Hematopoietic multipotent progenitor cell treated with erythropoietin and hydrocortisone succinate and interleukin-3 and kit ligand, for 6 days (in vitro differentiated cells): ENCODE results near the gene MAPK10.
"Not testable (repeated sequence)": the region's sequence is repeated elsewhere in the genome, so short reads cannot be mapped to it uniquely, and the experiment has no call there.

Source experiments
- DNase-seq: peaks from one replicate; pipeline ENCODE4 v3.0.0-alpha.2; 2015

The MAPK10 gene

GRCh38 chr4:86031927-86032326, 327.9 kb downstream of the MAPK10 start:
- no peak for DNase-seq

- no peak for DNase-seq
These were observed 333.1 kb downstream of the MAPK10 start for GRCh38 chr4:86026720-86027119.

- DNase-seq, result not testable (repeated sequence)
These were observed 338.2 kb downstream of the MAPK10 start for GRCh38 chr4:86021671-86022070.

GRCh38 chr4:86019906-86020305, 339.9 kb downstream of the MAPK10 start:
- DNase-seq, result no peak

GRCh38 chr4:86019362-86019761, 340.5 kb downstream of the MAPK10 start:
- DNase-seq, result no peak

- DNase-seq, result no peak
These were observed 344.2 kb downstream of the MAPK10 start for GRCh38 chr4:86015412-86016350.

- DNase-seq, result no peak
These were observed 345.3 kb downstream of the MAPK10 start for GRCh38 chr4:86014599-86014998.

- DNase-seq, result no peak
These were observed 346.2 kb downstream of the MAPK10 start for GRCh38 chr4:86013621-86014020.

GRCh38 chr4:86011117-86011516, 348.7 kb downstream of the MAPK10 start:
- DNase-seq, result no peak

GRCh38 chr4:86007042-86007441, 352.8 kb downstream of the MAPK10 start:
- no peak for DNase-seq

- DNase-seq, result no peak
These were observed 353.8 kb downstream of the MAPK10 start for GRCh38 chr4:86006057-86006456.

GRCh38 chr4:86004030-86004429, 355.8 kb downstream of the MAPK10 start:
- no peak for DNase-seq

- no peak for DNase-seq
These were observed 358.3 kb downstream of the MAPK10 start for GRCh38 chr4:86001591-86001990.

- no peak for DNase-seq
These were observed 364.5 kb downstream of the MAPK10 start for GRCh38 chr4:85995361-85995760.

GRCh38 chr4:85994576-85994975, 365.3 kb downstream of the MAPK10 start:
- no peak for DNase-seq

GRCh38 chr4:85993641-85994040, 366.2 kb downstream of the MAPK10 start:
- DNase-seq, result no peak

GRCh38 chr4:85986266-85986665, 373.6 kb downstream of the MAPK10 start:
- no peak for DNase-seq

GRCh38 chr4:85979276-85979675, 380.6 kb downstream of the MAPK10 start:
- DNase-seq, result no peak

GRCh38 chr4:85970535-85970934, 389.3 kb downstream of the MAPK10 start:
- DNase-seq, result no peak

- peak; percentile 70 for DNase-seq
These were observed 390.7 kb downstream of the MAPK10 start for GRCh38 chr4:85968945-85969819.

- DNase-seq, result no peak
These were observed 392.0 kb downstream of the MAPK10 start for GRCh38 chr4:85967872-85968271.

- DNase-seq, result no peak
These were observed 393.5 kb downstream of the MAPK10 start for GRCh38 chr4:85966373-85966772.

GRCh38 chr4:85965529-85965928, 394.3 kb downstream of the MAPK10 start:
- DNase-seq, result no peak

- DNase-seq, result not testable (repeated sequence)
These were observed 394.8 kb downstream of the MAPK10 start for GRCh38 chr4:85965017-85965416.
